GM19455 (cell line): ENCODE data around the gene SKA1.

Experiments used
- ATAC-seq: cut with Tn5 transposase; IDR thresholded peaks from one replicate; pipeline ENCODE4 v1.9.1; 2021; ENCODE audit not compliant: unreplicated experiment

SKA1 gene, protein sequence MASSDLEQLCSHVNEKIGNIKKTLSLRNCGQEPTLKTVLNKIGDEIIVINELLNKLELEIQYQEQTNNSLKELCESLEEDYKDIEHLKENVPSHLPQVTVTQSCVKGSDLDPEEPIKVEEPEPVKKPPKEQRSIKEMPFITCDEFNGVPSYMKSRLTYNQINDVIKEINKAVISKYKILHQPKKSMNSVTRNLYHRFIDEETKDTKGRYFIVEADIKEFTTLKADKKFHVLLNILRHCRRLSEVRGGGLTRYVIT

GRCh38 chr18:50374753-50375391 is at the start of gene SKA1:
SKA1 (plus strand) TSS chr18:50375046; CDS start chr18:50375831, 785 bp downstream.
- peak; percentile 94 for ATAC-seq

DNA sequence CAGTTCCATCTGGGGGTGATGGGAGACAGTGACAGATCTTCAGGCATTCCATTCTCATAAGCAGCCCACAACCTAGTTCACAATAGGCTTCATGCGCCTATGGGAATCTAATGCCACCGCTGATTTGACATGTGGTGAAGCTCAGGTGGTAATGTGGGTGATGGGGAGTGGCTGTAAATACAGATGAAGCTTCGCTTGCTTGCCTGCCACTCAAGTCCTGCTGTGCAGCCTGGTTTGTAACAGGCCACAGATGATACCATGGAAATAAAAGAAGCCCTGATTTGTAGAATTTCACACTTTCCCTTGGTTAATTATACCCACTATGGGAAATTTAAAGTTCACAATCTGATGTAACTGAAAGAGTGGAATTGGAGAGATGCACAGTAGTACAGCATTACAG is 46.9 kb upstream of the SKA1 start:
- ATAC-seq: no peak

- ATAC-seq: no peak
Measured at GRCh38 chr18:50330176-50330575, 44.7 kb upstream of the SKA1 start.

- ATAC-seq: no peak
Measured at GRCh38 chr18:50331691-50332090, 43.2 kb upstream of the SKA1 start.

DNA sequence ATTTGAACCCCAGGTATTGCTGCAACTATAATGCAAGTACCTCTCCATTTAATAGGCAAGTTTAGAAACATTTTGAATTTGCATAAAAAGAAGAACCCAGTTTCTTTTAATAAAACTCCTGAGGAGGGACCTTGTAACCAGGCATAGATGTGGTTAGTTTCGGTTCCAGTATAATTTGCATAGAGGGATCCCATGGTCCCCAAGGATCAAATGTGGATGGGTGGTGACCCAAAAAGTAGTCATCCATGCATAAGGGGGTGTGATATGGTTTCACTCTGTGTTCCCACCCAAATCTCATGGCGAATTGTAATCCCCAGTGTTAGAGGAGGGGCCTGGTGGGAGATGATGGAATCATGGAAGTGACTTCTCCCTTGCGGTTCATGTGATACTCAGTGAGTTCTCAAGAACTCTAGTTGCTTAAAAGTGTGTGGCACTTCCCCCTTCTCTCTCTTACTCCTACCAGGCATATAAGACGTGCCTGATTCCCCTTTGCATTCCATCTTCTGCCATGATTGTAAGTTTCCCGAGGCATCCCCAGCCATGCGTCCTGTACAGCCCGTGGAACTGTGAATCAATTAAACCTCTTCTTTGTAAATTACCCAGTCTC is 40.2 kb upstream of the SKA1 start:
- peak; percentile 61 for ATAC-seq

GRCh38 chr18:50338122-50338521 is 36.7 kb upstream of the SKA1 start:
- no peak for ATAC-seq

DNA sequence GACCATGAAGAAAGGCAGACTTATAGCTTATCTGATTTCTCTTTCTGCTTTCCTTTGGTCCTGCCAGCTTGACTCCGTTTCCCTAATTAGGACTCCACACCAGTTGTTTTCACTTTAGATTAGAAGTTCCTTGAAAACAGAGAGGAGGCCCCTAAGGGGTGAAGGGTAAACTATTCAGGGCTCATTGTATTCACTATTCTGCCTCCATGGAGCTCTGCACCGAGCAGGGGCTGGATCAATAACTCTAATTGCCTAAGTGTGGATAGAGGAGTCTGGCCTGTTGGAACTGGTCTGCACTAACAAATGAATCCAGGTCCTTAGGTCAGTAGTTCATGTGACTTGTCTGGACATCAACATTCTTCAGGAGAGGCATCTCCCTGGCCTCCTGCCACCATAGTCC is 36.1 kb upstream of the SKA1 start:
- no peak for ATAC-seq

GRCh38 chr18:50340078-50340477 is 34.8 kb upstream of the SKA1 start:
- no peak for ATAC-seq

- no peak for ATAC-seq
Measured at GRCh38 chr18:50341443-50341842, 33.4 kb upstream of the SKA1 start.

DNA sequence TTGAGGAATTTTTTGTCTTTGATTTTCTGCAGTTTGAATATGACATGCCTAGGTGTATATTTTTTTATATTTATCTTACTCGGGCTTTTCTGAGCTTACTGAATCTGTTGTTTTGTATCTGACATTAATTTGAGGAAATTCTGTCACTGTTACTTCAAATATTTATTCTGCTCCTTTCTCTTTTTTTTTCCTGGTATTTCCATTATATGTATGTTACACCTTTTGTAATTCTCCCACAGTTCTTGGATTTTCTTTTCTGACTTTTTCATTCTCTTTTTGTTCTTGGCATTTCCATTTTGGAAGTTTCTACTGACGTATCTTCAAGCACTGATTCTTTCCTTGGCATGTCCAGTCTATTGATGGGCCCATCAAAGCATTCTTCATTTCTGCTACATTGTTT is 24.1 kb upstream of the SKA1 start:
- no peak for ATAC-seq

- peak; percentile 82 for ATAC-seq
Measured at GRCh38 chr18:50356036-50356945, 18.6 kb upstream of the SKA1 start.

DNA sequence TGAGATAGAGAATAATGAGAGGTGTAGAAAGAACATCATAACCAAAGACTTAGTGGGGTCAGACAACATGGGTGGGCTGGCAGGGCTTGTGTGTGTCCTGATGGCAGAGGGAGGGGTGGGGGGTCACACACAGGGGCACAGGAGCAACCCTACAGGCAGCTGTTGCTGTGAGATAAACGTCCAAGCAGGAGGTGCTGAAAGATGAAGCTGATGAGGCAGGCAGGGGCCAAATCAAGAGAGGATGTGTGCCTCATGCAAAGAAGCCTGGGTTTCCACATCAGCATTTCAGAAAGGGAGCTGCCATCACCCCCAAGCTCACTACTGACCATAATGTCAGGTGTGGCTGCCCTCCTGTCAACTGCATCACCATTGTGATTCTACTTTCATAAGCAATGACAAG is 16.0 kb upstream of the SKA1 start:
- no peak for ATAC-seq

GRCh38 chr18:50359806-50360205 is 15.0 kb upstream of the SKA1 start:
- no peak for ATAC-seq

- no peak for ATAC-seq
Measured at GRCh38 chr18:50360611-50361010, 14.2 kb upstream of the SKA1 start.

- ATAC-seq: no peak
Measured at GRCh38 chr18:50369672-50370071, 5.2 kb upstream of the SKA1 start.

GRCh38 chr18:50372743-50373142 is 2.1 kb upstream of the SKA1 start:
- no peak for ATAC-seq

DNA sequence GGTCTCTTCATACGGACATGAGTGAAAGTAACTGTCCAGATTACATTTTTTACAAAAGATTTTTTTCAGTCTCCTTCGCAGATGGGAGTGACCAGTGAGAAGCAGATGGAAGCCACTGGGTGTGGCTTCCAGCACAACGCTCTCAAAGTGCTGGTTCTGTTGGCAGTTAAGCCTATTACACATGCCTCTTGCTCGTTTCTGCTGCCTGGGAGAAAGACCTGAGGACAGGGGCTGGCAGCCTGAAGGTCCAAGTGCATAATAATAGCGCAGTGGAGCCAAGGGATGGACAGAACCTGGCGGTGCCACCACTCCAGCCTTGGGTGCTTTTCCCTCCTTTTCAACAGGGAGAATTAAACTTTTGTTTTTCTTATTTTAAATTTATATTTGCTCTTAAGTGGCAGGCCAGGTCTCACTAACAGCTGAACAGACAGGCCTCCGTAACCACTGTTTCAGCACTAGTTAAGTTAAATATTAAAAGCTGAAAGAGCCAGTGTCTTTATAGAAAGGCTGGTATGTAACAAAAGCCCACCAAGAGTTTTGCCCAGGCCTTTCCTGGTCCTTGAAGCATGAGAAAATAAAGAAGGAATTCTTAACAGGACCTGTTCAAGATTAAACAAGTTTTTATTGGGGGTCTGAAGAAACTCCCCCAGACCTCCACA is 1.2 kb upstream of the SKA1 start:
- no peak for ATAC-seq

DNA sequence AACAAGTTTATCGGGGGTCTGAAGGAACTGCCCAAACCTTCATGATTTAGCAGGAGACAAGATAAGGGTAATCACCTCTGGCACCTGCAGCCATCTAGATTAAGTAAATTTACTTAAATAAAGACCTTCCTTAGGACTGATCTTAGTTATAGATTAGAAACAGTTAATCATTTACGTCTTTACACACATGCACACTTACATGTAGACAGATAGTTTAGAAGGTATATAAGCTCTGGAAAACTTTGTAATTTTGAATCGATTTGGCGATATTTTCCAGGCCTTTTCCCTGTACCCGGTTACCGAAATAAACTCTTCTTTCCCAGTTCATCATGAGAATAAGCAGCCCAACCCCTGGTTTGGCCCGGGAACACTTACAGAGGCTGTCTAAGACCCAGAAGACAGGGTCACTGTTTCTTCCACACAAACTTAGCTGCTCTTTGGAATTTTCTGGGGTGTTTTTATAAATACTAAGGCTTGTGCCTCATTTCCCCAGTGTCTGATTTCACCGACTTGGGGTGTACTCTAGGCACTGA is 560 bp upstream of the SKA1 start:
- ATAC-seq: no peak

DNA sequence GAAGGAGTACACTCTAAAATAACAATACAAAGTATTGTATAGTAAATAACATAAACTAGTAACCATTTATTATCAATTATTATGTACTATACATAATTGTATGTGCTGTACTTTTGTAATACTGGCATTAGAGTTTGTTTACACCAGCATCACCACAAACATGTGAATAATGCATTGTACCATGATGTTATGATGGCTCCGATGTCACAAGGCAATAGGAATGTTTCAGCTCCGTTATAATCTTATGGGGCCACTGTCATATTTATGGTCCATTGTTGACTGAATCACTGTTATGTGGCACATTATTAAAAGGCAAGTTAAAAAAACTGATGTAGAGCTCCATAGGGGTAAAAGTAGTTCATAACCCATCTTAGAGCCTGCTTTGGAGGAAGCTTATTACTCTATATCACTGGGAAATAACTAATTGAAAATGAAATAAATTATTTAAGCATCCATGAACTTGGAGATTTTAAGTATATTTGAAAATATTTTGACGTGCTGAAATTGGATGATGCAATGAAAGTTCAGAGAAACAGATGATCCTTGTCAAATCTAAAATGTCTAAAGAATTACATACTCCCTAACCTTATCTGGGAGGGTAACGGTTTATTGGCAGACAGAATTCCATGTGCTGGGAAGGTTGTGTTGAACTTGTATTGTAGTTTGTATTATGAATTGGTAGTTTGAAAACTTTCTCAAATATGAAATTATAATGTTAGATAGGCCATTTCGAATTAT is 2.4 kb downstream of the SKA1 start:
- no peak for ATAC-seq

- ATAC-seq: no peak
Measured at GRCh38 chr18:50388988-50389387, 14.1 kb downstream of the SKA1 start.
